HepG2 (cell line): ENCODE data around the gene GINS3. TPM values are rescaled to one million over a fixed set of nuclear protein-coding genes. Genes with fewer than 3 reads are reported as not detected.

Experiments used
- ATAC-seq: fragments of 200-7000 bp; cut with Tn5 transposase; 3 replicates; pipeline ENCODE4 v1.9.1; 2020; ENCODE audit warnings: mild to moderate bottlenecking, moderate library complexity
- BruUV-seq: library from RNA; stranded (reverse); fragments of 400-500 nt; replicated peaks from 2 replicates; lab custom pipeline; 2021; lab: Mats Ljungman, UMichigan
- CTCF ChIA-PET: fragments of 300-600 bp; formaldehyde crosslinking; extraction: SDS; loops from one replicate; lab custom pipeline; 2021; ENCODE audit warnings: low total read pairs, inconsistent platforms, low intra/inter-chr PET ratio; lab: Yijun Ruan, JAX
- POLR2A ChIA-PET: fragments of 350-600 bp; sonication (Branson Sonifier 250); formaldehyde crosslinking; loops from one replicate; lab custom pipeline; 2020; ENCODE audit warnings: antibody characterized with exemption, inconsistent platforms; lab: Yijun Ruan, JAX
- DNase-seq: peaks from one replicate; pipeline ENCODE4 v3.0.0-alpha.2; 2015; ENCODE audit warnings: low spot score
- FAIRE-seq: peaks from 3 replicates; lab custom pipeline; 2011; peaks lifted over from hg19 to GRCh38; lab: Jason Lieb, UNC
- H2AFZ ChIP-seq: one replicate; pipeline ENCODE4 v1.6.1; 2011; ENCODE audit warnings: low read length, inconsistent platforms
- H3K27ac ChIP-seq: fragments of 300-600 bp; 3 replicates; pipeline ENCODE4 v1.8.0; 2011; ENCODE audit warnings: mixed run types, mild to moderate bottlenecking, mixed read lengths, low read length, inconsistent platforms; ENCODE audit not compliant: insufficient read depth; ENCODE audit errors: extremely low read length
- H3K27me3 ChIP-seq, 2 experiments: fragments of 200-600 bp in 1 of 2; 2 replicates in 1 of 2; 3 replicates in 1 of 2; pipeline versions ENCODE4 v1.6.0 to v1.8.0; 2011; ENCODE audit warnings: low read length in 2 of 2, mild to moderate bottlenecking in 2 of 2, moderate library complexity in 2 of 2, inconsistent platforms in 1 of 2; ENCODE audit not compliant: insufficient read depth in 2 of 2, control insufficient read depth in 1 of 2
- H3K36me3 ChIP-seq, 2 experiments: fragments of 200-600 bp in 1 of 2; replicated peaks in 1 of 2; 2 replicates in 1 of 2; 3 replicates in 1 of 2; pipeline versions ENCODE4 v1.5.1 to v1.8.0; 2011; ENCODE audit warnings: low read length in 2 of 2, inconsistent platforms in 1 of 2; ENCODE audit not compliant: insufficient read depth in 2 of 2, control insufficient read depth in 1 of 2
- H3K4me1 ChIP-seq: 2 replicates; pipeline ENCODE4 v1.5.1; 2012; ENCODE audit warnings: low read length, inconsistent platforms; ENCODE audit not compliant: insufficient read depth
- H3K4me2 ChIP-seq: 2 replicates; pipeline ENCODE4 v1.6.0; 2011; ENCODE audit warnings: low read depth, low read length, inconsistent platforms
- H3K4me3 ChIP-seq, 3 experiments: fragments of 200-600 bp in 1 of 3; sonication (generic), shearing (Covaris generic) in 1 of 3; replicated peaks in 1 of 3; 2 replicates each; pipeline ENCODE4 v1.5.1; 2011 to 2016; ENCODE audit warnings: low read length in 3 of 3, inconsistent platforms in 2 of 3, low read depth in 2 of 3, mild to moderate bottlenecking in 2 of 3, control low read depth in 1 of 3, mixed read lengths in 1 of 3; ENCODE audit not compliant: insufficient read depth in 1 of 3
- H3K79me2 ChIP-seq: one replicate; pipeline ENCODE4 v1.6.1; 2011; ENCODE audit warnings: low read length, inconsistent platforms; ENCODE audit not compliant: insufficient read depth
- H3K9ac ChIP-seq: 2 replicates; pipeline ENCODE4 v1.6.0; 2011; ENCODE audit warnings: mild to moderate bottlenecking, low read depth, low read length, inconsistent platforms; ENCODE audit not compliant: insufficient read depth
- H3K9me3 ChIP-seq: 2 replicates; pipeline ENCODE4 v1.5.1; 2012; ENCODE audit warnings: mild to moderate bottlenecking, low read length
- H4K20me1 ChIP-seq: 2 replicates; pipeline ENCODE4 v1.6.0; 2011; ENCODE audit warnings: inconsistent platforms, mild to moderate bottlenecking, low read length, moderate library complexity; ENCODE audit not compliant: insufficient read depth
- BRD4 ChIP-seq: sonication (generic); formaldehyde crosslinking; IDR thresholded peaks from 2 replicates; pipeline ENCODE4 v1.4.0; 2020; ENCODE audit warnings: missing genetic modification reagents
- CC2D1A ChIP-seq: sonication (generic); formaldehyde crosslinking; IDR thresholded peaks from 2 replicates; pipeline ENCODE4 v1.8.1; 2023; ENCODE audit warnings: mild to moderate bottlenecking, missing genetic modification reagents
- GPN1 ChIP-seq: sonication (generic); formaldehyde crosslinking; IDR thresholded peaks from 2 replicates; pipeline ENCODE4 v1.5.1; 2020; ENCODE audit warnings: missing genetic modification reagents, borderline replicate concordance
- MXD4 ChIP-seq: IDR thresholded peaks from 2 replicates; pipeline ENCODE4 v1.6.1; 2016; ENCODE audit warnings: mild to moderate bottlenecking, missing biosample characterization, missing genetic modification reagents
- ONECUT2 ChIP-seq: sonication (generic); formaldehyde crosslinking; IDR thresholded peaks from 2 replicates; pipeline ENCODE4 v1.4.0; 2020; ENCODE audit warnings: missing genetic modification reagents
- SETDB1 ChIP-seq: sonication (generic); formaldehyde crosslinking; IDR thresholded peaks from 2 replicates; pipeline ENCODE4 v1.5.1; 2020; ENCODE audit warnings: missing genetic modification reagents, mild to moderate bottlenecking, borderline replicate concordance
- SMARCE1 ChIP-seq: fragments of 450-650 bp; IDR thresholded peaks from 2 replicates; pipeline ENCODE4 v1.6.1; 2017; ENCODE audit warnings: borderline replicate concordance
- TMF1 ChIP-seq: sonication (generic); formaldehyde crosslinking; IDR thresholded peaks from 2 replicates; pipeline ENCODE4 v1.8.1; 2022; ENCODE audit warnings: low read depth, missing genetic modification reagents
- ZNF180 ChIP-seq: sonication (generic); formaldehyde crosslinking; IDR thresholded peaks from 2 replicates; pipeline ENCODE4 v1.4.0; 2020; ENCODE audit warnings: low read depth, missing genetic modification reagents, borderline replicate concordance
- WGBS: methylation state at CpG from one replicate; pipeline ENCODE4 v1.1.6; 2017; ENCODE audit warnings: low lambda C conversion rate; 5-methylcytosine and 5-hydroxymethylcytosine counted together
- in situ Hi-C: cut with HindIII; loops from 2 replicates; pipeline ENCODE4 v1.10.0; 2017; ENCODE audit warnings: low pct_unique_long_range_greater_than_20kb; ENCODE audit not compliant: extremely low pct_ligation_motif_present
- intact Hi-C: fragments of 100-400 bp; cut with micrococcal nuclease; formaldehyde crosslinking; loops from one replicate; pipeline ENCODE4 v1.10.0; 2022; ENCODE audit not compliant: unreplicated experiment
- polyA plus RNA-seq, 8 experiments: library from polyadenylated mRNA; depleted of rRNA in 3 of 8; stranded (reverse) in 7 of 8; unstranded in 1 of 8; fragments of >200 nt; fragmentation: Illumina TruSeq in 4 of 8; extraction: Trizol in 4 of 8; gene quantifications; 2 replicates each; pipeline versions ENCODE4 v1.2.1 to v1.2.3, GENCODE V29; 2011 to 2016; ENCODE audit warnings: low read depth in 4 of 8, missing spikeins in 1 of 8, mixed read lengths in 1 of 8; ENCODE audit not compliant: insufficient read depth in 1 of 8
- total RNA-seq, 5 experiments: library from RNA; depleted of rRNA; stranded (reverse); fragments of >200 nt; fragmentation: Illumina TruSeq; extraction: Trizol; gene quantifications; 2 replicates each; pipeline ENCODE4 v1.2.3, GENCODE V29; 2016; ENCODE audit warnings: low read depth in 1 of 5
- TF ChIP-seq, protein P1 (sequence below): sonication (generic); formaldehyde crosslinking; IDR thresholded peaks from 2 replicates; pipeline ENCODE4 v1.8.0; 2022; ENCODE audit warnings: mild to moderate bottlenecking, missing genetic modification reagents, moderate library complexity

GINS3 gene
- total and polyA plus RNA-seq, 2 of the 13 experiments (the other 11 are each of a cell fraction or from before 2014, with no cell fraction given), result 6.5 to 19.3 TPM

DNA sequence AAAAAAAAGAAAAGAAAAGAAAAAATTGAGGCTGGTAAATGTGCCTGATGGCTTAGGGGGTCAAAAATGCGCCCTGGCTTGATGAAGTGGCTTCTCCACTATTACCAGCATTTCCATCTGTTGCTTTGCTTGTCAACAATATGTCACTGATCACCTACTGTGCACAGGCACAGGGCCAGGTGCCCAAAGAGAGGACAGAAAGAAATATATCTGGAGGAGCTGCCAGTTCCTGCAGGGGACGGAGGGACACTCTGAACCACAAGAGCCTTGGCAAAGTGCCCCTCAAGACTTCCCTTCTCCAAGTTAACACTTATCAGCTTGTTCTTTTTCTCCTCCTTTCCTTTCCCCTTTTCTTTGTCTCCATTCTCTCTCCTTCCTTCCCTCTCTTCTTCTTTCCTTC is 34.7 kb downstream of the GINS3 start (continued):
- no peak for TF ChIP-seq SETDB1 (CRISPR knock-in tag)
- no peak for TF ChIP-seq ZNF180 (CRISPR knock-in tag)
- TF ChIP-seq CC2D1A (CRISPR knock-in tag), result no peak

DNA sequence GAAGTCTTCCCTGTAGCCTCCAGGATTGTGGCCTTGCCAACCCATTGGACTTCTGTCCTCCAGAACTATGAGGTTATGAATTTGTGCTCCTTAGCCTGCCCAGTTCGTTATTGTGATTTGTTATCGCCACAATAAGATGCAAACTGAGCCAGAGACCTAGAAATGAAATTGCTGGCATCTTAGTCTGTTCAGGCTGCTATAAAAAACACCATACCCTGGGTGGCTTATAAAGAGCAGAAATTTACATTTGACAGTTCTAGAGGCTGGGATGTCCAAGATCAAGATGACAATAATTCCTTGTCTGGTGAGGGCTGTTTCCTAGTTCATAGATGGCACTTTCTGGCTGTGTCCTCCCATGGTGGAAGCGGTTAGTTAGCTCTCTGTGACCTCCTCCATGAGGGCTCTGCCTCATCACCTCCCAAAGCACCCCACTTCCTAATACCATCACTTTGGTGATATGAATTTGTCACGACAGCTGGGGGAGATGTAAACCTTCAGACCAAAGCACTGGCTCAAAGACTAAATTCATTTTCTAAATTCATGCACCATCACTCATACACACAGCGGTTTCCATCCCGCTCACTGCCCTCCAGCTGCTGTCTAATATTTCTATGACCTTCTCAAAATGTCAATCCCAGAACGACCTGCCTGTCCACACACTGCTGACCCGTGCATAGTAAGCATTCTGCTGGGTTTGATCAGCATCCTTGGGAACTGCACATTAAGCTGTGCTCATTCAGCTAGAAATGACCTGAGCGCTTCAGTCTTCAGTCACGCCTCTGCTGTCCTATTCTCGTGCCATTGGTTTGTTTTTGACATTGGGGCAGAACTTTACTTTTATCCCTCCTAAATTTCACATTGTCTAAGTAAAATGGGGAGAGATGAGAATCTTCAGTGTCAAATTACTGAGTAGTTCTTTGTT is 36.6 kb downstream of the GINS3 start:
- Histone ChIP-seq H4K20me1 (no peaks in the 10 kb centered on the region), H3K27me3 (peaks cover 2 to 27% of the 10 kb centered on the region in 2 experiments; a peak in 3 of 5 replicates), H3K27ac (no peak overlapping the region), H3K36me3 (no peaks in the 10 kb centered on the region), H3K9me3 (no peaks in the 10 kb centered on the region), H3K9ac (no peak overlapping the region), H3K4me2 (no peak overlapping the region), H3K4me1 (no peaks in the 10 kb centered on the region), H3K79me2 (no peaks in the 10 kb centered on the region), H2AFZ (no peak overlapping the region), H3K4me3 (no peak overlapping the region)
- ChIA-PET CTCF (no interaction called here), POLR2A (no interaction called here)
- in situ Hi-C loops, result no loop called here
- ATAC-seq (no peak), FAIRE-seq (no peak), DNase-seq (no peak)
- BruUV-seq, result no TSS peak
- TF ChIP-seq GPN1 (CRISPR knock-in tag) (no peak), SMARCE1 (no peak), TMF1 (CRISPR knock-in tag) (no peak), BRD4 (CRISPR knock-in tag) (no peak), ONECUT2 (CRISPR knock-in tag) (no peak), MXD4 (no peak)
- TF ChIP-seq, protein P1, sequence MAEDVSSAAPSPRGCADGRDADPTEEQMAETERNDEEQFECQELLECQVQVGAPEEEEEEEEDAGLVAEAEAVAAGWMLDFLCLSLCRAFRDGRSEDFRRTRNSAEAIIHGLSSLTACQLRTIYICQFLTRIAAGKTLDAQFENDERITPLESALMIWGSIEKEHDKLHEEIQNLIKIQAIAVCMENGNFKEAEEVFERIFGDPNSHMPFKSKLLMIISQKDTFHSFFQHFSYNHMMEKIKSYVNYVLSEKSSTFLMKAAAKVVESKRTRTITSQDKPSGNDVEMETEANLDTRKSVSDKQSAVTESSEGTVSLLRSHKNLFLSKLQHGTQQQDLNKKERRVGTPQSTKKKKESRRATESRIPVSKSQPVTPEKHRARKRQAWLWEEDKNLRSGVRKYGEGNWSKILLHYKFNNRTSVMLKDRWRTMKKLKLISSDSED (CRISPR knock-in tag), result no peak
- intact Hi-C loops, result no loop called here
- WGBS, result 19% methylated on average over 11 of the region's 11 CpGs
